WTC11 (cell line): ENCODE data around the gene CNTLN.

Source experiments
- CTCF ChIP-seq: fragments of 200-600 bp; IDR thresholded peaks from 2 replicates; pipeline ENCODE4 v1.8.0; 2022; ENCODE audit warnings: antibody characterized with exemption
- ELF4 ChIP-seq: sonication (generic); formaldehyde crosslinking; IDR thresholded peaks from 2 replicates; pipeline ENCODE4 v1.8.1; 2022; ENCODE audit warnings: low read depth, mild to moderate bottlenecking, moderate library complexity, missing genetic modification reagents
- NR2C2 ChIP-seq: sonication (generic); formaldehyde crosslinking; IDR thresholded peaks from 2 replicates; pipeline ENCODE4 v1.8.0; 2022; ENCODE audit warnings: mild to moderate bottlenecking, missing genetic modification reagents
- SP1 ChIP-seq: sonication (generic); formaldehyde crosslinking; conservative IDR thresholded peaks from 2 replicates; pipeline ENCODE4 v1.8.1; 2022; ENCODE audit warnings: missing genetic modification reagents

GRCh38 chr9:17486396-17486795, 351.6 kb downstream of the CNTLN start:
- no peak for TF ChIP-seq CTCF
- no peak for TF ChIP-seq ELF4 (CRISPR knock-in tag)
- no peak for TF ChIP-seq SP1 (CRISPR knock-in tag)
- no peak for TF ChIP-seq NR2C2 (CRISPR knock-in tag)
